ENCODE results near the gene UBE4B. TPM values are rescaled to one million over a fixed set of nuclear protein-coding genes. Genes with fewer than 3 reads are reported as not detected.

UBE4B gene
- total and polyA plus RNA-seq, 9 of the 15 experiments (the other 6 are each of a cell fraction or from before 2014, with no cell fraction given): 11.7 to 73.7 (median 40.1) TPM

- TF ChIP-seq, protein P1, sequence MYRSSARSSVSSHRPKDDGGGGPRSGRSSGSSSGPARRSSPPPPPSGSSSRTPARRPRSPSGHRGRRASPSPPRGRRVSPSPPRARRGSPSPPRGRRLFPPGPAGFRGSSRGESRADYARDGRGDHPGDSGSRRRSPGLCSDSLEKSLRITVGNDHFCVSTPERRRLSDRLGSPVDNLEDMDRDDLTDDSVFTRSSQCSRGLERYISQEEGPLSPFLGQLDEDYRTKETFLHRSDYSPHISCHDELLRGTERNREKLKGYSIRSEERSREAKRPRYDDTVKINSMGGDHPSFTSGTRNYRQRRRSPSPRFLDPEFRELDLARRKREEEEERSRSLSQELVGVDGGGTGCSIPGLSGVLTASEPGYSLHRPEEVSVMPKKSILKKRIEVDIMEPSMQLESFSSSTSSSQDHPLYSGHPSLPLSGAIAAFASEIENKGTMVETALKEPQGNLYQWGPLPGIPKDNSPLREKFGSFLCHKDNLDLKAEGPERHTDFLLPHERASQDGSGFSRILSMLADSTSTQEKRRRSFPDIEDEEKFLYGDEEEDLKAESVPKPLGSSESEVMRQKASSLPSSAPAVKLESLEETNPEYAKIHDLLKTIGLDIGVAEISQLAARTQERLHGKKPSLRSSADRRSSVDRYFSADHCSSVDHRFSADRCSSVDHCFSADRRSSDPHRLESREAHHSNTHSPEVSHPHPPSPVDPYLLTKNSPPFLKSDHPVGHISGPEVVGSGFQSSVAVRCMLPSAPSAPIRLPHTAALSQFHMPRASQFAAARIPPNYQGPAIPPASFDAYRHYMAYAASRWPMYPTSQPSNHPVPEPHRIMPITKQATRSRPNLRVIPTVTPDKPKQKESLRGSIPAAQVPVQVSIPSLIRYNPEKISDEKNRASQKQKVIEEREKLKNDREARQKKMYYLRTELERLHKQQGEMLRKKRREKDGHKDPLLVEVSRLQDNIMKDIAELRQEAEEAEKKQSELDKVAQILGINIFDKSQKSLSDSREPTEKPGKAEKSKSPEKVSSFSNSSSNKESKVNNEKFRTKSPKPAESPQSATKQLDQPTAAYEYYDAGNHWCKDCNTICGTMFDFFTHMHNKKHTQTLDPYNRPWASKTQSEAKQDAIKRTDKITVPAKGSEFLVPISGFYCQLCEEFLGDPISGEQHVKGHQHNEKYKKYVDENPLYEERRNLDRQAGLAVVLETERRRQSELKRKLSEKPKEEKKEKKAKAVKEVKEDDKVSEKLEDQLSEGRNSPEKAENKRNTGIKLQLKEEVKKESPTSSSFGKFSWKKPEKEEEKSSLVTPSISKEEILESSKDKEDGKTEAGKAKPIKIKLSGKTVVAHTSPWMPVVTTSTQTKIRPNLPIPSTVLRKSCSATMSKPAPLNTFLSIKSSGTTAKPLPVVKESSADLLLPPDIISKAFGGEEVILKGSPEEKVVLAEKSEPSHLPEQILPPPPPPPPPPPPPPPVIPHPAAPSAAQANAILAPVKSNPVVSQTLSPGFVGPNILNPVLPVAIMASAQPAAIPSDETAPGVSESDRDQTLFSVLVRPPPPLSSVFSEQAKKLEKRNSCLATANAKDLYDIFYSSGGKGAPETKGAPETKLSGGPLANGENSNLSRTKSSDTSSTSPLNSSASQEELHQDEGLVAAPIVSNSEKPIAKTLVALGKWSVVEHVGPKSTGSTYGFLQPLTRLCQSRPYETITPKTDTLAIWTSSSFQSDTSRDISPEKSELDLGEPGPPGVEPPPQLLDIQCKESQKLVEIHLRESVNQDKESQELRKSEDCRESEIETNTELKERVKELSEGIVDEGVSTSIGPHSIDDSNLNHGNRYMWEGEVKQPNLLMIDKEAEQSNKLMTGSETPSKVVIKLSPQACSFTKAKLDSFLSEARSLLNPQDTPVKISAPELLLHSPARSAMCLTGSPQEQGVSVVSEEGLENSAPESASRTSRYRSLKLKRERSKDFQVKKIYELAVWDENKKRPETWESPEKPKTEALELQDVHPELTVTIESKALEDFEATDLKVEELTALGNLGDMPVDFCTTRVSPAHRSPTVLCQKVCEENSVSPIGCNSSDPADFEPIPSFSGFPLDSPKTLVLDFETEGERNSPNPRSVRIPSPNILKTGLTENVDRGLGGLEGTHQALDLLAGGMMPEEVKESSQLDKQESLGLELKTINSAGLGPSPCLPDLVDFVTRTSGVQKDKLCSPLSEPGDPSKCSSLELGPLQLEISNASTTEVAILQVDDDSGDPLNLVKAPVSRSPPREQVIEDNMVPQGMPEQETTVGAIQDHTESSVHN (IDR thresholded peaks at IDR 0.05; ENCODE audit: borderline replicate concordance in 1 of 2, low read depth in 1 of 2): no peak
- no peak for TF ChIP-seq EGR1 (conservative IDR thresholded peaks at IDR 0.05)
- no peak for TF ChIP-seq ZNF778 (CRISPR knock-in tag; IDR thresholded peaks at IDR 0.05)
- no peak for TF ChIP-seq ZNF24 (IDR thresholded peaks at IDR 0.05)
- TF ChIP-seq ZNF707 (CRISPR knock-in tag; conservative IDR thresholded peaks at IDR 0.05): no peak
- no peak for TF ChIP-seq REST (IDR thresholded peaks at IDR 0.05; ENCODE audit: borderline replicate concordance)
- no peak for TF ChIP-seq REST (CRISPR knock-in tag; IDR thresholded peaks at IDR 0.05; ENCODE audit: low read depth)
- TF ChIP-seq, protein P2, sequence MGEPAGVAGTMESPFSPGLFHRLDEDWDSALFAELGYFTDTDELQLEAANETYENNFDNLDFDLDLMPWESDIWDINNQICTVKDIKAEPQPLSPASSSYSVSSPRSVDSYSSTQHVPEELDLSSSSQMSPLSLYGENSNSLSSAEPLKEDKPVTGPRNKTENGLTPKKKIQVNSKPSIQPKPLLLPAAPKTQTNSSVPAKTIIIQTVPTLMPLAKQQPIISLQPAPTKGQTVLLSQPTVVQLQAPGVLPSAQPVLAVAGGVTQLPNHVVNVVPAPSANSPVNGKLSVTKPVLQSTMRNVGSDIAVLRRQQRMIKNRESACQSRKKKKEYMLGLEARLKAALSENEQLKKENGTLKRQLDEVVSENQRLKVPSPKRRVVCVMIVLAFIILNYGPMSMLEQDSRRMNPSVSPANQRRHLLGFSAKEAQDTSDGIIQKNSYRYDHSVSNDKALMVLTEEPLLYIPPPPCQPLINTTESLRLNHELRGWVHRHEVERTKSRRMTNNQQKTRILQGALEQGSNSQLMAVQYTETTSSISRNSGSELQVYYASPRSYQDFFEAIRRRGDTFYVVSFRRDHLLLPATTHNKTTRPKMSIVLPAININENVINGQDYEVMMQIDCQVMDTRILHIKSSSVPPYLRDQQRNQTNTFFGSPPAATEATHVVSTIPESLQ (CRISPR knock-in tag; IDR thresholded peaks at IDR 0.05): no peak
- TF ChIP-seq CCAR2 (IDR thresholded peaks at IDR 0.05; ENCODE audit: low read depth, low read length): no peak
- no peak for TF ChIP-seq FOXA3 (CRISPR knock-in tag; conservative IDR thresholded peaks at IDR 0.05 in 1 of 2, IDR thresholded peaks at IDR 0.05 in 1 of 2)
Measured at GRCh38 chr1:9993561-9994075, 39.1 kb upstream of the UBE4B start (continued).

Measured in K562 (cell line).